BE2C (cell line): Measurements from ENCODE around the gene FKBP2.

Experiments used
- DNase-seq: peaks from one replicate; pipeline ENCODE4 v3.0.0-alpha.2; 2020
- H3K27me3 ChIP-seq: fragments of 250-450 bp; sonication (Bioruptor Pico); 2 replicates; pipeline ENCODE4 v1.5.1; 2020; ENCODE audit warnings: mild to moderate bottlenecking
- H3K36me3 ChIP-seq: fragments of 250-450 bp; sonication (Bioruptor Pico); 2 replicates; pipeline ENCODE4 v1.5.1; 2020; ENCODE audit warnings: mild to moderate bottlenecking
- H3K4me1 ChIP-seq: fragments of 250-450 bp; sonication (Bioruptor Pico); 2 replicates; pipeline ENCODE4 v1.5.1; 2020
- H3K4me3 ChIP-seq: 2 replicates; pipeline ENCODE4 v1.5.1; 2011; ENCODE audit warnings: low read depth, low read length
- H3K9me3 ChIP-seq: fragments of 250-450 bp; sonication (Bioruptor Pico); 2 replicates; pipeline ENCODE4 v1.5.1; 2020
- CTCF ChIP-seq: IDR thresholded peaks from 2 replicates; pipeline ENCODE4 v1.5.1; 2012; ENCODE audit warnings: mild to moderate bottlenecking, low read depth, low read length

FKBP2 gene

DNA sequence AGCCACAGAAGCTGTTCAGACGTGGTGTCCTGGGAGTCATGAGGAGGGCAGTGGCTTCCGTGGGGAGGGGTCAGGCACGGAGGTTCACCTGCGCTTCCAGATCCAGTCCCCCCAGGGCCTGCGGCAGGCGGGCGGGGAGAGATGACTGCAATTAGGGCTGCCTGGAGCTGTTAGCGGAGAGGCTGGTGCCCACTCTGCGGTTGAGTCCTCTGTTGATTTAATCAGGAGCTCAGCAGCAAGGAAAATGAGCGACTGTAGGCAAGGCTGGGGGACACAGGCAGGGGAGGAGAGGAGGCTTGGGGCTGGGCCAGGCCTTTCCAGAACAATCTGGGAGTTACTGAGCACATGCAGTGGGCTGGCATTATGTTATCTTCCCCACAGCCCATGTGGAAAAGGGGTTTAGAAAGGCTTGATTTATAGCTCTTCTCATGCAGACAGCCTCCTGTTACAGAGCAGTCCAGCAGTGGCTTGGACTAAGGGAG is 23.5 kb downstream of the FKBP2 start:
- no peak for TF ChIP-seq CTCF
- H3K9me3 ChIP-seq: no peaks in the 10 kb centered on the region
- H3K4me1 ChIP-seq: peaks cover 21% of the 10 kb centered on the region
- peak; percentile 70 for DNase-seq
- no peak overlapping the region for H3K4me3 ChIP-seq
- H3K27me3 ChIP-seq: no peaks in the 10 kb centered on the region
- peaks cover 3% of the 10 kb centered on the region for H3K36me3 ChIP-seq

DNA sequence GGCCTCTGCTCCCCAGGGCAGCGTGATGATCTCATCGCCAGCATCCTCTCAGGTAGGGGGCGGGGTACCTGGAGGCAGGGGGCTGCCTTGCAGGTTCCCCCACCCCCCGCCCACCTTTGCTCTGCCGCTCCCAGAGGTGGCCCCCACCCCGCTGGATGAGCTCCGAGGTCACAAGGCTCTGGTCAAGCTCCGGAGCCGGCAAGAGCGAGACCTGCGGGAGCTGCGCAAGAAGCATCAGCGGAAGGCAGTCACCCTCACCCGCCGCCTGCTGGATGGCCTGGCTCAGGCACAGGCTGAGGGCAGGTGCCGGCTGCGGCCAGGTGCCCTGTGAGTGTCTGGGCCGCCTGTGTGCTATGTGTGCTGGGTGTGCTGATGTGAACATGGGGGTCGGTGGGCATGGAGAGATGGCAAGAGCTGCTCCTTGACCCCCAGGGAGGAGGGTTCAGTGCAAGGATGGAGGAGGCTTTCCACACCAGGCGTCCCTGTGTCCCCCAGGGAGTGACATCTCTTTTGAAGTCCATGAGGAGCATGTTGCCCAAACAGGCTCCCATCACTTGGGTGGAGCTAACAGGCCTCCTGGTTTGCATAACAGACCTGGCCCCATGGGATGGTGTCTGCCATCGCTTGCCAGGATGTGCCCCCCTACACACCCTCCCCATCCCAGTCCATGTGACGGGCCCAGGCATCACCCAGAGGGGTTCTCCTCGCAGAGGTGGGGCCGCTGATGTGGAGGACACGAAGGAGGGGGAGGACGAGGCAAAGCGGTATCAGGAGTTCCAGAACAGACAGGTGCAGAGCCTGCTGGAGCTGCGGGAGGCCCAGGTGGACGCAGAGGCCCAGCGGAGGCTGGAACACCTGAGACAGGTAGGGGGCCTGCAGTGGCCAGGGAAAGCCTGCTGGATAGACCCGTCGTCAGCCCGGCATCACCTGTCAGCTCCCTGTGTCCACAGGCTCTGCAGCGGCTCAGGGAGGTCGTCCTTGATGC is 24.6 kb downstream of the FKBP2 start:
- Histone ChIP-seq H3K27me3 (no peaks in the 10 kb centered on the region), H3K4me1 (peaks cover 21% of the 10 kb centered on the region), H3K9me3 (no peaks in the 10 kb centered on the region), H3K36me3 (peaks cover 3% of the 10 kb centered on the region), H3K4me3 (no peak overlapping the region)
- TF ChIP-seq CTCF: no peak
- DNase-seq: no peak

GRCh38 chr11:64266339-64266738 is 25.4 kb downstream of the FKBP2 start:
- H3K27me3 ChIP-seq: no peaks in the 10 kb centered on the region
- no peak for DNase-seq
- peaks cover 21% of the 10 kb centered on the region for H3K4me1 ChIP-seq
- no peaks in the 10 kb centered on the region for H3K9me3 ChIP-seq
- no peak overlapping the region for H3K4me3 ChIP-seq
- TF ChIP-seq CTCF: no peak
- H3K36me3 ChIP-seq: peaks cover 3% of the 10 kb centered on the region

DNA sequence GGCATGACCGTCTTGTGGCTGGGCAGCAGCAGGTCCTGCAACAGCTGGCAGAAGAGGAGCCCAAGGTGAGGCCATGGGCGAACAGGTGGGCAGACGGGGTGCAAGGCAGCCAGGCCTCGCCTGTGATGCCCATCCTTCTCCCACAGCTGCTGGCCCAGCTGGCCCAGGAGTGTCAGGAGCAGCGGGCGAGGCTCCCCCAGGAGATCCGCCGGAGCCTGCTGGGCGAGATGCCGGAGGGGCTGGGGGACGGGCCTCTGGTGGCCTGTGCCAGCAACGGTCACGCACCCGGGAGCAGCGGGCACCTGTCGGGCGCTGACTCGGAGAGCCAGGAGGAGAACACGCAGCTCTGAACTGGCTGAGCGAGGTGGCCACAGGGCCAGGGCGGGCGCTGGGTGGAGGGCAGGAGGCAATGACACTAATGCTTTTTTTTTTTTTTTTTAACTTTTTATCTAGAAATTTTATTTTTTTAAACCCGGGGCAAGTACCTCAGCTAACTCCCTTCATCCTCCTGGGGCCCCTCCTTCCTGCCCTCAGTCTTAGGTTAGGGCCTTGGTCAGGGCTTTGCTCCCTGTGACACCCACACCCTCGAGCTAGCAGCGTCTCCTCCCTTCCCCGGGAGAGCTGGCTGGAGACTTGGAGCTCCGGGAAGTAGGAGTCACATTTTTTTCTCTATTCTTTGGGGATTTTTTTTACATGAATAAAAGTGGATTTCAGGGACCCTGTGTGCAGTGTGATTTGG is 26.5 kb downstream of the FKBP2 start:
- Histone ChIP-seq H3K4me1 (peaks cover 21% of the 10 kb centered on the region), H3K36me3 (peaks cover 3% of the 10 kb centered on the region), H3K9me3 (no peaks in the 10 kb centered on the region), H3K27me3 (no peaks in the 10 kb centered on the region), H3K4me3 (no peak overlapping the region)
- no peak for TF ChIP-seq CTCF
- no peak for DNase-seq

- Histone ChIP-seq H3K4me3 (peak overlapping the region; percentile 59), H3K36me3 (peaks cover 3% of the 10 kb centered on the region; the same call in 1 of the 2 replicates), H3K4me1 (peaks cover 15% of the 10 kb centered on the region), H3K27me3 (no peaks in the 10 kb centered on the region), H3K9me3 (no peaks in the 10 kb centered on the region)
- peak; percentile 77 for DNase-seq
- TF ChIP-seq CTCF: no peak
These were observed 27.4 kb downstream of the FKBP2 start for GRCh38 chr11:64268025-64268892.
